NCI-H510A (cell line): ENCODE results near the gene RAB40B.
"Not testable (repeated sequence)": the region's sequence is repeated elsewhere in the genome, so short reads cannot be mapped to it uniquely, and the experiment has no call there.

Source experiments
- DNase-seq: peaks from one replicate; lab custom pipeline; 2025; lab: John Stamatoyannopoulos, UW

The RAB40B gene

GRCh38 chr17:82667668-82668000 lies 30.9 kb downstream of the RAB40B start:
- DNase-seq = no peak

GRCh38 chr17:82666931-82667667 lies 31.4 kb downstream of the RAB40B start:
- DNase-seq = no peak

GRCh38 chr17:82665891-82666290 lies 32.6 kb downstream of the RAB40B start:
- DNase-seq = no peak

GRCh38 chr17:82665217-82665616 lies 33.3 kb downstream of the RAB40B start:
- no peak for DNase-seq

GRCh38 chr17:82664701-82665182 lies 33.8 kb downstream of the RAB40B start:
- DNase-seq = no peak

DNA sequence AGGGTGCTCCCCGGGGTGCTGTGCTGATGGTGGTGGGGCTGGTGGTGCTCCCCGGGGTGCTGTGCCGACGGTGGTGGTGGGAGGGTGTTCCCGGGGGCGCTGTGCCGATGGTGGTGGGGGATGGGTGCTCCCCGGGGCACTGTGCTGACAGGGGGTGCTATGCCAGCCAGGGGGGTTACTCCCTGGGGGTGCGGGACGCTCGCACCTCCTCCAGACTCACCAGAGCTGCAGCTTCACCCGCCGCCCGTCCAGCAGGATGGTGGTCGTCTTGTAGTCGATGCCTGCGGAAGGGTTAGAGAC lies 34.3 kb downstream of the RAB40B start:
- no peak for DNase-seq

- DNase-seq = no peak
Measured at GRCh38 chr17:82663381-82664275, 34.9 kb downstream of the RAB40B start.

DNA sequence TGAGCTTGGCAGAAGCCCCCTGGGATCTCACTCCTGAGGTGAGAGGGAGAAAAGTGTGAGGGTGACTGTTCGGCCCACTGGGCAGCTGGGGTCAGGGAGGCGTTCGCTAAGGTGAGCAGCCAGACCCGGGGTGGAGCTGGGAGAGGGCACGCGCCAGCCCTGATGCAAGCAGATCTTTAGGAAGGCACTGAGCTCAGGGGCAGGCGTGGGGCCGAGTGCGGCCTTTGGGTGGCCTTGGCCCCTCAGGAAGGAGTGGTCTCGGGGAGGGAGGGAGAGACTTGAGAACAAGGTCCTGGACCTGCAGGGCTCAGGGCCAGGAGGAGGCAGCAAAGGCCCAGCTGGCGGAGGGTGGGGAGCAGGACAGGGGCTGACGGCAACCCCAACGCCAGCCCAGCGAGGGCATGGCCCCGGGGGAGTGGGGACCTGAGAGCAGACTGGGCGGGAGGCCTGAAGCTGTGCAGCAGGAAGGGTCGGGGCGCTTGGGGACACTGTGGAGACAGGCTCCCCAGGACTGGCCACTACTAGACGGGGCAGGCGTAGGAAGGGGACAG lies 35.7 kb downstream of the RAB40B start:
- DNase-seq = no peak

DNA sequence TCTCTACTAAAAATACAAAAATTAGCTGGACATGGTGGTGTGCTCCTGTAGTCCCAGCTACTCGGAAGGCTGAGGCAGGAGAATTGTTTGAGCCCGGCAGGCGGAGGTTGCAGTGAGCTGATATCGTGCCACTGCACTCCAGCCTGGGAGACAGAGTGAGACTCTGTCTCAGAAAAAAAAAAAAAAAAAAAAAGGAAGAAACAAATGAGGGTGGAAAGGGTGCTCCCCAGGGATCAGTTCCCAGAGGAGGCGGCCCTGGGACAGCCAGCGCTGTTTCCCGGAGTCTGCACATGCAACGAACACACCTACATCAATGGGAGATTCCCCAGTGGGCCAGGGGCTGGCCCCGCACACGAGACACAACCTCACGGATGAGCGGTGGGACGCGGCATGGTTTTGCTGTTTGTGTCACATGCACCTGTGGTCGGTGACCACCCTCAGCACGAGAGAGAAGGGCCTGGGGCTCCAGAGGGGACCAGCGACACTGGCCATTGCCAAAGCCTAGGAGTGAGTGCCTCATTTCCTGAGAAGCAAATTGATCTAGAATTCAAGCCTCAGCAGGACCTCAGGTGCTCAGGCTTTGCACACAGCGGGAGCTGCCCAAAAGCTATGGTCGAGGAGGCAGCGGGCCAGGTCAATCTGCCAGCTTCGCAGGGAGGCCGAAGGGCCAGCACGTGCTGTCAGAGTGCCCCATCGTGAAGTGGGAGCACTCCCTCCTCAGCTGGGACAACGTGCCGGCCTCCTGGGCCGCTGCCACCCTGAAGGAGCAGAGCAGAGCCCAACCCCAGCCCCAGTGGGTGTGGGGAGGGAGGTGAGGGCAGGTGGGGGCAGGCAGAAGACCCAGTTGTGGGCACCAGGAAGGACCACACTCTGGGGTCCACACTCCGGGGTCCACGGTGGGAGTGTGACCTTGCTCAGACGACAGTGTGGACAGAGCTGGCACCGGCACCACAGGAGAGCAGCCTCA lies 36.5 kb downstream of the RAB40B start:
- DNase-seq = no peak

- no peak for DNase-seq
Measured at GRCh38 chr17:82659886-82660285, 38.6 kb downstream of the RAB40B start.

DNA sequence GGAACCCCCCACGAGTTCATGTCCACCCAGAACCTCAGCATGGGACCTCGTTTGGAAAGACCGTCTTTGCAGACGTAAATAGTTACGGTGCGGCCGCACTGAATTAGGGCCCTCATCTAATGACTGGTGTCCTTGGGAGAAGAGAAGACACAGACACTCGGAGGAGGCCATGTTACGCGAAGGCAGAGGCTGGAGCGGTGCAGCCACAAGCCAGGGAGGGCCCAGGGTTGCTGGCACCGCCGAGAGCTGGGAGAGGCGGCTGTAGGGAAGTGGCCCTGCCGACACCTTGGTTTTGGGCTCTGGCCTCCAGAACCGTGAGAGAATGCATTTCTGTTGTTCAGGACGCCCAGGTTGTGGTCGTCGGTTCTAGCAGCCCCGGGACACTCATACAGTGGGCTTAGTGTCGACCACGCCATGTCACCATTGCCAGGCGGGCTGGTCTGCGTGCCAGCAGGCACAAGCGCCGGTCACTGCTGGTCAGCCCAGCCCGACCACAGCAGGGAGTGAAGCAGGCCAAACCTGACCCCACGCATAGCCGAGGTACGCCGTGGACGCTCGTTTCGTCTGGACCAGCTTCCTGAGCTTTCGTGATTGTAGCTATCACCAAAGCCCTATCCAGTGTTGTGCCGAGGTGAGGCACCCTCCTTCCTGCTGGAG lies 39.6 kb downstream of the RAB40B start:
- no peak for DNase-seq

DNA sequence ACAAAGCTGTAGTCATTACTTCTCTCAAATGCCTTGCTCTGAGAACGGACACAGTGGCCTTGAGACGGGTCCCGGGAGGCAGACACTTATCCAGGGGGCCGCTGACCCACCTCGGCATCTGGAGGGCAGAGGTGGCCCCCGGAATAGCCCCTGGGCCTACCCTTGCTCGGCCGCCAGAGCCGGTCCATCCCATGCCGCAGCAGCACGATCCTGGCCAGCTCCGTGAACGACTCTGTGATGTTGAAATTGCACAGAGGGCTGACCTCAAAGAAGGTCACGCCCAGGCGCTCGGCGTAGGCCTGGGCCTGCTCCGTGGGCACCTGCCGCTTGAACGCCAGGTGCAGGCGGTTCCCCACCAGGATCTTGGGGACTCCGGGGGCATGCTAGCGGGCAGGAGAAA lies 40.2 kb downstream of the RAB40B start:
- no peak for DNase-seq

DNA sequence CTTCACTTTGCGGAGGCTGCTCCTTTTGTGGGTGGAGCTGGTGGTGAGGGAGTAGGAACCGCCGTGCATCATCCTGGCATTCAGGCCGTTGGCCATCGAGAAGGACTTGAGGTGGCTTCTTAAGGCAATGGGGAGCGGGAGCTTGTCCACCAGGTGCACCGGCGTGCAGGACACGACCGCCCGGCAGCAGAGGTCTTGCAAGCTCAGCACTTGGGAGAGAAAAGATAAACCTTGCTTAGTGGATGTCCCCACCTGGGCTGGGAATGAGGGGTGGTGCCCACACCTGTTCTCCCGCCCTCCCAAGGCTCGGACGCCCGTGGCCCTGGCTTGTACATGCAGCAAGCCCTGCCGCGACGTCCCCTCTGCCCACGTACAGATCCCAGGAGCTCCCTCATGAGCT lies 40.6 kb downstream of the RAB40B start:
- no peak for DNase-seq

DNA sequence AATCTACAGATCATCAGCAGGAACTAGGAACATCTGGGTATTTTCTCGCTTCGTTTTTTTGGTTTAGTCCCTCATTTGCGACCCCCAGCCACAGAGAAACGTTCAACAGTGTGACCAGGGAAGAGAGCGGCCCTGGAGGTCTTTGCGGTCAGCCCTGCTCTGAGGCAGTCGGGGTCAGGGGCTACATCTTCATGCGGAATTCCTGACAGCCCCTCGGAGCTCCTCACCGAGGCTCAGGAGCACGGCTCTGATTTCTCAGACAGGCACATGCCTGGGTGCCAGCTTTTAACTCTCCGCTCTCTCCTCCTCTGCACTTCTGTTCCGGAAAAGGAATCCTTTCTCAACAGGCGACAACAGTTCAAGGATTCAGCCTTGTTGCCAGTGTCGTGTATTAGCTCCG lies 42.2 kb downstream of the RAB40B start:
- DNase-seq = no peak

GRCh38 chr17:82655523-82655922 lies 43.0 kb downstream of the RAB40B start:
- DNase-seq = no peak

GRCh38 chr17:82655038-82655479 lies 43.4 kb downstream of the RAB40B start:
- no peak for DNase-seq

DNA sequence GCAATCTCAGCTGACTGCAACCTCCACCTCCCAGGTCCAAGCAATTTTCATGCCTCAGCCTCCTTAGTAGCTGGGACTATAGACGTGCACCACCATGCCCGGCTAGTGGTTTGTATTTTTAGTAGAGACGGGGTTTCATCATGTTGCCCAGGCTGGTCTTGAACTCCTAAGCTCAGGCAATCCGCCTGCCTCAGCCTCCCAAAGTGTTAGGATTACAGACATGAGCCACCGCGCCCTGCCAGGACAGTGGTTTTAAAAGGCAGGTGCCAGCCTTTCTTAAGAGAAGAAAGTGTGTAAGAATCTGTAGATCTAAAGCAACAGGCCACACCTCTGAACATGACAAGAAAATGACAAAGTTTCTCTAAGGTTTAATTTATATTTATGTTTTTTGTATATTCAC lies 43.9 kb downstream of the RAB40B start:
- not testable (repeated sequence) for DNase-seq

DNA sequence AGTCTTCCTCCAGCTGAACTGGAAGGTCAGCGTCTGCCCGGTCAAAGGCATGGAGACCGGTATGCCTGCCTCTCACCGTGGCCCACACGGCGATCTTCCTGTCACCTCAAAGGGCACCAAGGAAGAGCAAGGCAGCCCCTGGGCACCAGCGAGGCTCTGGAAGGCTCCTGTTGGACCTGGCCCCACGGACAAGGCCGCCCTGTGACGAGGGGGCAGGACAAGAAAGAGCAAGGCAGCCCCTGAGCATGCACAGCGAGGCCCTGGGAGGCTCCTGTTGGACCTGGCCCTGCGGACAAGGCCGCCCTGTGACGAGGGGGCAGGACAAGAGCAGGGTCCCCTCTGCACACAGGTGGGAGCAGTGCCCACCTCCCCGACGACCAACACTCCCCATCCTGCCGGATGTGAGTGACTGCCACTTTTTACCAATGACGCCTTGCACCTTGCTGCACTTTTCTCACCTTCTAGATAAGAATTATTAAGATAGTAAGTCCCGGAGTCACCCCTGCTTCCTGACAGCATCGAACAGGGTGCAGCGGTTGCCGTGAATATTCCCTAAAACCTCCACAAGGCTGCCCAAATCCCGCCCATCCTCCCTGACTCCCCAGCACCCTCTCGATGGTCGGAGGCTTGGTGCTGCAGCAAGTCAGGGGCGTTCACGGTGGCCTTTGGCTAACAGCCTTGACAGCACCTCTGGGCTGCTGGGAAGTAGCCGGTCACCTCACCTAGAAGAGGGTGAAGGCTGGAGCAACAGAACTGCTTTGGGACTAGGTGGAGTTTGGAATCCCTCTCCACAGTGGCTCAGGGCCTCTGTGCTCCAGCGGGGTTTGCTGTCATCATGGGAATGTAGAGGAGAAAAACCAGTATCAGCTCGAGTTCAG lies 44.6 kb downstream of the RAB40B start:
- DNase-seq = no peak

GRCh38 chr17:82650723-82651122 lies 47.8 kb downstream of the RAB40B start:
- DNase-seq = no peak

GRCh38 chr17:82649501-82650261 lies 48.8 kb downstream of the RAB40B start:
- DNase-seq = no peak
